Cardiac fibroblast (primary cell): ENCODE data around the gene PTBP3.

Experiments
- DNase-seq, 2 donors: peaks; one replicate each; pipeline versions ENCODE4 v3.0.0 to v3.0.0-alpha.2; 2010; ENCODE audit warnings: low read depth in 2 of 2
- H3K4me3 ChIP-seq, 2 donors: replicated peaks in 1 of 2; 1 replicate in 1 of 2; 2 replicates in 1 of 2; pipeline ENCODE4 v1.5.1; 2011; ENCODE audit warnings: low read depth in 2 of 2, low read length in 2 of 2, mild to moderate bottlenecking in 2 of 2, moderate library complexity in 1 of 2
- CTCF ChIP-seq: IDR thresholded peaks from one replicate; pipeline ENCODE4 v1.5.1; 2011; ENCODE audit warnings: low read depth, mild to moderate bottlenecking, low read length, inconsistent platforms

PTBP3 gene

GRCh38 chr9:112169368-112169767 is 164.1 kb downstream of the PTBP3 start:
- H3K4me3 ChIP-seq, result no peak overlapping the region
- TF ChIP-seq CTCF, result no peak
- no peak for DNase-seq

GRCh38 chr9:112168197-112168596 is 165.2 kb downstream of the PTBP3 start:
- TF ChIP-seq CTCF, result no peak
- H3K4me3 ChIP-seq, result no peak overlapping the region
- no peak for DNase-seq
